Measurements from ENCODE around the gene UTP18. TPM values are rescaled to one million over a fixed set of nuclear protein-coding genes. Genes with fewer than 3 reads are reported as not detected.

UTP18 gene
- total RNA-seq, 1 donor from 2014 or later: 107 TPM

GRCh38 chr17:51344532-51344931 is 84.2 kb downstream of the UTP18 start:
- Mint-ChIP-seq H3K9me3 (no peaks in the 10 kb centered on the region), H3K27ac (peak overlapping the region; percentile 64)
- no peak overlapping the region for H2AFZ ChIP-seq (replicated peaks)

GRCh38 chr17:51346218-51346982 is 86.1 kb downstream of the UTP18 start:
- DNase-seq (ENCODE audit: low spot score): no peak
- Mint-ChIP-seq H3K27ac (peak overlapping the region; percentile 16), H3K36me3 (no peaks in the 10 kb centered on the region), H3K27me3 (ENCODE audit: insufficient read depth, low read depth) (peaks cover 5% of the 10 kb centered on the region), H3K9me3 (no peaks in the 10 kb centered on the region), H3K4me3 (no peak overlapping the region), H3K4me1 (peaks cover 14% of the 10 kb centered on the region)
- Histone ChIP-seq H3K4me3 (no peak overlapping the region), H3K36me3 (no peaks in the 10 kb centered on the region), H2AFZ (replicated peaks) (no peak overlapping the region), H3K4me2 (no peak overlapping the region), H3K4me1 (peaks cover 3% of the 10 kb centered on the region), H3F3A (ENCODE audit: low read depth) (peaks cover 6% of the 10 kb centered on the region), H3K9ac (no peak overlapping the region), H4K20me1 (ENCODE audit: low read depth) (no peaks in the 10 kb centered on the region), H3K27ac (no peak overlapping the region), H3K79me2 (ENCODE audit: low read depth) (no peaks in the 10 kb centered on the region), H3K27me3 (no peaks in the 10 kb centered on the region), H3K9me3 (ENCODE audit: low read depth) (no peaks in the 10 kb centered on the region)
- TF ChIP-seq, protein P1, sequence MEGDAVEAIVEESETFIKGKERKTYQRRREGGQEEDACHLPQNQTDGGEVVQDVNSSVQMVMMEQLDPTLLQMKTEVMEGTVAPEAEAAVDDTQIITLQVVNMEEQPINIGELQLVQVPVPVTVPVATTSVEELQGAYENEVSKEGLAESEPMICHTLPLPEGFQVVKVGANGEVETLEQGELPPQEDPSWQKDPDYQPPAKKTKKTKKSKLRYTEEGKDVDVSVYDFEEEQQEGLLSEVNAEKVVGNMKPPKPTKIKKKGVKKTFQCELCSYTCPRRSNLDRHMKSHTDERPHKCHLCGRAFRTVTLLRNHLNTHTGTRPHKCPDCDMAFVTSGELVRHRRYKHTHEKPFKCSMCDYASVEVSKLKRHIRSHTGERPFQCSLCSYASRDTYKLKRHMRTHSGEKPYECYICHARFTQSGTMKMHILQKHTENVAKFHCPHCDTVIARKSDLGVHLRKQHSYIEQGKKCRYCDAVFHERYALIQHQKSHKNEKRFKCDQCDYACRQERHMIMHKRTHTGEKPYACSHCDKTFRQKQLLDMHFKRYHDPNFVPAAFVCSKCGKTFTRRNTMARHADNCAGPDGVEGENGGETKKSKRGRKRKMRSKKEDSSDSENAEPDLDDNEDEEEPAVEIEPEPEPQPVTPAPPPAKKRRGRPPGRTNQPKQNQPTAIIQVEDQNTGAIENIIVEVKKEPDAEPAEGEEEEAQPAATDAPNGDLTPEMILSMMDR (IDR thresholded peaks at IDR 0.05): no peak
- no peak for TF ChIP-seq EZH2 (IDR thresholded peaks at IDR 0.05)
- TF ChIP-seq EZH2phosphoT487 (IDR thresholded peaks at IDR 0.05): no peak

More at GRCh38 chr17:51344532-51344931, 84.2 kb downstream of the UTP18 start:
- TF ChIP-seq EZH2phosphoT487 (IDR thresholded peaks at IDR 0.05): no peak
- Histone ChIP-seq H3K4me1 (no peaks in the 10 kb centered on the region), H3K79me2 (ENCODE audit: low read depth) (no peaks in the 10 kb centered on the region), H3K27ac (no peak overlapping the region), H3F3A (ENCODE audit: low read depth) (no peaks in the 10 kb centered on the region), H3K4me3 (no peak overlapping the region), H3K4me2 (no peak overlapping the region), H3K36me3 (no peaks in the 10 kb centered on the region), H3K9me3 (ENCODE audit: low read depth) (no peaks in the 10 kb centered on the region), H4K20me1 (ENCODE audit: low read depth) (no peaks in the 10 kb centered on the region), H3K27me3 (no peaks in the 10 kb centered on the region), H3K9ac (no peak overlapping the region)
- no peak overlapping the region for H3K4me3 Mint-ChIP-seq
- peaks cover 13% of the 10 kb centered on the region for H3K4me1 Mint-ChIP-seq
- DNase-seq (ENCODE audit: low spot score): no peak
- no peaks in the 10 kb centered on the region for H3K36me3 Mint-ChIP-seq
- peaks cover 2% of the 10 kb centered on the region for H3K27me3 Mint-ChIP-seq (ENCODE audit: insufficient read depth, low read depth)

Other genes starting within 250 kb of the UTP18 start
- 89.7 and 99.5 TPM in 2 replicates for gene SPAG9, start 139.7 kb upstream of the UTP18 start, total RNA-seq (ENCODE audit: low replicate concordance)
- gene NME1, start 107.0 kb upstream of the UTP18 start, total RNA-seq (ENCODE audit: low replicate concordance): 89.5 and 95.1 TPM in 2 replicates
- gene NME2, start 94.1 kb upstream of the UTP18 start, total RNA-seq (ENCODE audit: low replicate concordance): 287 and 388 TPM in 2 replicates
- gene MBTD1, start 497 bp upstream of the UTP18 start, total RNA-seq (ENCODE audit: low replicate concordance): 50.1 and 69.8 TPM in 2 replicates

Measured in neural progenitor cell (in vitro differentiated cells).